K562 (cell line): ENCODE measurements around the gene SS18. TPM values are rescaled to one million over a fixed set of nuclear protein-coding genes. Genes with fewer than 3 reads are reported as not detected.
A peak's percentile ranks its signal among the peaks of the same experiment; 100 is the strongest.

Experiments
- CBFB ChIP-seq: sonication (generic); formaldehyde crosslinking; IDR thresholded peaks from 2 replicates; pipeline ENCODE4 v1.4.0; 2020; ENCODE audit warnings: mild to moderate bottlenecking, missing genetic modification reagents
- CBX2 ChIP-seq: fragments of 200-600 bp; sonication (generic); IDR thresholded peaks from one replicate; pipeline ENCODE4 v1.6.1; 2012; ENCODE audit warnings: mild to moderate bottlenecking, low read length, inconsistent platforms; ENCODE audit not compliant: insufficient read depth, poor library complexity, severe bottlenecking
- CLOCK ChIP-seq: fragments of 250-450 bp; sonication (Bioruptor Pico); IDR thresholded peaks from 2 replicates; pipeline ENCODE4 v1.4.0; 2020; ENCODE audit warnings: mild to moderate bottlenecking, moderate library complexity, borderline replicate concordance
- DEAF1 ChIP-seq: fragments of 450-650 bp; formaldehyde crosslinking; IDR thresholded peaks from 2 replicates; pipeline ENCODE4 v1.4.0; 2020; ENCODE audit warnings: mild to moderate bottlenecking, moderate library complexity
- ERF ChIP-seq: fragments of 450-650 bp; formaldehyde crosslinking; IDR thresholded peaks from 2 replicates; pipeline ENCODE4 v1.4.0; 2020; ENCODE audit warnings: mild to moderate bottlenecking, mixed read lengths
- MAFK ChIP-seq: IDR thresholded peaks from 2 replicates; pipeline ENCODE4 v1.6.1; 2011; ENCODE audit warnings: low read length, improper control_type of control experiment
- MED1 ChIP-seq: sonication (generic); formaldehyde crosslinking; IDR thresholded peaks from 2 replicates; pipeline ENCODE4 v1.8.1; 2023; ENCODE audit warnings: missing genetic modification reagents, borderline replicate concordance
- NBN ChIP-seq: fragments of 450-650 bp; IDR thresholded peaks from 2 replicates; pipeline ENCODE4 v1.6.1; 2016; ENCODE audit warnings: low read depth, mild to moderate bottlenecking
- PBX2 ChIP-seq, 2 experiments: IDR thresholded peaks in 1 of 2; conservative IDR thresholded peaks in 1 of 2; 2 replicates each; pipeline ENCODE4 v1.6.1; 2016; ENCODE audit warnings: low read depth in 2 of 2, mild to moderate bottlenecking in 1 of 2, missing compliant biosample characterization in 1 of 2, missing genetic modification characterization in 1 of 2, moderate library complexity in 1 of 2
- PCBP1 ChIP-seq: fragments of 200-400 bp; formaldehyde crosslinking; IDR thresholded peaks from 2 replicates; pipeline ENCODE4 v1.6.1; 2018; ENCODE audit warnings: mild to moderate bottlenecking, low read depth, low read length; ENCODE audit not compliant: poor library complexity, severe bottlenecking
- RFX5 ChIP-seq: IDR thresholded peaks from 2 replicates; pipeline ENCODE4 v1.6.1; 2011; ENCODE audit warnings: low read depth, mild to moderate bottlenecking, improper control_type of control experiment, low read length
- SMARCE1 ChIP-seq: fragments of 450-650 bp; IDR thresholded peaks from 2 replicates; pipeline ENCODE4 v1.7.1; 2016; ENCODE audit warnings: mild to moderate bottlenecking
- TEAD1 ChIP-seq, 2 experiments: fragments of 450-650 bp in 1 of 2; sonication (generic) in 1 of 2; formaldehyde crosslinking; IDR thresholded peaks; 2 replicates each; pipeline versions ENCODE4 v1.4.0 to v1.8.0; 2020 to 2022; ENCODE audit warnings: mild to moderate bottlenecking in 2 of 2, missing genetic modification reagents in 1 of 2
- TFAM ChIP-seq: fragments of 250-450 bp; sonication (Bioruptor Pico); conservative IDR thresholded peaks from 2 replicates; pipeline ENCODE4 v1.5.0; 2021; ENCODE audit warnings: mild to moderate bottlenecking, moderate library complexity
- USF1 ChIP-seq: sonication (generic); formaldehyde crosslinking; IDR thresholded peaks from 2 replicates; pipeline ENCODE4 v1.9.0; 2022; ENCODE audit warnings: mild to moderate bottlenecking, missing genetic modification reagents
- ZNF398 ChIP-seq: fragments of 250-450 bp; sonication (Bioruptor Pico); IDR thresholded peaks from 2 replicates; pipeline ENCODE4 v1.8.0; 2021; ENCODE audit warnings: moderate library complexity, mild to moderate bottlenecking, inconsistent platforms
- ZNF561 ChIP-seq: fragments of 450-650 bp; formaldehyde crosslinking; conservative IDR thresholded peaks from 2 replicates; pipeline ENCODE4 v1.4.0; 2020; ENCODE audit warnings: mild to moderate bottlenecking, moderate library complexity
- ZNF75A ChIP-seq: fragments of 450-650 bp; formaldehyde crosslinking; IDR thresholded peaks from 2 replicates; pipeline ENCODE4 v1.4.0; 2020; ENCODE audit warnings: mild to moderate bottlenecking
- polyA plus RNA-seq, 8 experiments: library from polyadenylated mRNA; depleted of rRNA in 4 of 8; stranded (reverse) in 5 of 8; unstranded in 3 of 8; fragments of >200 nt; fragmentation: Nextera tagmentation in 2 of 8; fragmentation: Illumina TruSeq in 1 of 8; extraction: Ambion mirVana in 2 of 8; extraction: Trizol in 1 of 8; gene quantifications; 2 replicates each; pipeline versions ENCODE4 v1.2.1 to v1.2.3, GENCODE V29; 2011 to 2014; ENCODE audit warnings: inconsistent platforms in 1 of 8, missing spikeins in 1 of 8
- total RNA-seq, 7 experiments: library from RNA; depleted of rRNA in 6 of 7; stranded (reverse); fragments of >200 nt in 6 of 7; fragmentation: Illumina TruSeq in 2 of 7; extraction: Trizol in 2 of 7; gene quantifications; 2 replicates each; pipeline versions ENCODE4 v1.2.1 to v1.2.3, GENCODE V29; 2011 to 2021; ENCODE audit warnings: low replicate concordance in 1 of 7

Gene SS18
- total and polyA plus RNA-seq, 9 of the 15 experiments (the other 6 are each of a cell fraction or from before 2014, with no cell fraction given) = 30.9 to 190 (median 102) TPM

- no peak for TF ChIP-seq CLOCK (CRISPR knock-in tag)
- TF ChIP-seq MAFK = peak; percentile 67
- no peak for TF ChIP-seq PCBP1
- TF ChIP-seq TEAD1 (CRISPR knock-in tag; IDR thresholded peaks at IDR 0.05) = no peak
- no peak for TF ChIP-seq DEAF1 (CRISPR knock-in tag)
- no peak for TF ChIP-seq MED1 (CRISPR knock-in tag)
- TF ChIP-seq ERF (CRISPR knock-in tag) = no peak
- TF ChIP-seq USF1 (CRISPR knock-in tag) = no peak
- no peak for TF ChIP-seq PBX2 (CRISPR knock-in tag; IDR thresholded peaks at IDR 0.05; ENCODE audit: low read depth)
- peak; percentile 85 for TF ChIP-seq PBX2 (tag; conservative IDR thresholded peaks at IDR 0.05; ENCODE audit: low read depth)
- no peak for TF ChIP-seq ZNF398 (CRISPR knock-in tag)
- no peak for TF ChIP-seq NBN
- TF ChIP-seq CBX2 = no peak
- no peak for TF ChIP-seq CBFB
- no peak for TF ChIP-seq ZNF75A (CRISPR knock-in tag)
- TF ChIP-seq TFAM (CRISPR knock-in tag) = no peak
- TF ChIP-seq SMARCE1 = no peak
- TF ChIP-seq ZNF561 = no peak
- no peak for TF ChIP-seq RFX5
These were observed 43.9 kb downstream of the SS18 start (continued) for GRCh38 chr18:26046419-26047077.
